Activated naive CD4-positive, alpha-beta T cell treated with anti-CD3 and anti-CD28 coated beads for 36 hours (primary cell): ENCODE results near the gene TSPAN9. TPM values are rescaled to one million over a fixed set of nuclear protein-coding genes. Genes with fewer than 3 reads are reported as not detected.

ENCODE experiments used
- CTCF ChIA-PET: fragments of 350-600 bp; sonication (Branson Sonifier 250); formaldehyde crosslinking; loops from one replicate; lab custom pipeline; 2021; ENCODE audit warnings: antibody characterized with exemption; lab: Charles Lee
- DNase-seq: peaks from one replicate; pipeline ENCODE4 v3.0.0-alpha.2; 2020
- H3K27ac Mint-ChIP-seq: one replicate; pipeline ENCODE4 v1.8.0; 2021; ENCODE audit warnings: mild to moderate bottlenecking, mixed read lengths
- H3K27me3 Mint-ChIP-seq: one replicate; pipeline ENCODE4 v1.8.0; 2021; ENCODE audit warnings: low read depth, mixed read lengths
- H3K36me3 Mint-ChIP-seq: one replicate; pipeline ENCODE4 v1.8.0; 2021; ENCODE audit warnings: low read depth, mixed read lengths
- H3K4me1 Mint-ChIP-seq: one replicate; pipeline ENCODE4 v1.8.0; 2021; ENCODE audit warnings: low read depth, mixed read lengths
- H3K4me3 Mint-ChIP-seq: one replicate; pipeline ENCODE4 v1.8.0; 2021; ENCODE audit warnings: mild to moderate bottlenecking, moderate library complexity, mixed read lengths
- H3K9me3 Mint-ChIP-seq: one replicate; pipeline ENCODE4 v1.8.0; 2021; ENCODE audit warnings: mixed read lengths
- intact Hi-C: fragments of 100-400 bp; cut with micrococcal nuclease; formaldehyde crosslinking; loops from one replicate; pipeline ENCODE4 v1.15.1; 2023
- total RNA-seq, 2 experiments: library from RNA; stranded (reverse); gene quantifications; one replicate each; pipeline ENCODE4 v1.2.3, GENCODE V29; 2021

Gene TSPAN9
- total RNA-seq, 2 experiments from 2014 or later = 0.72 to 0.91 TPM

- H3K27me3 Mint-ChIP-seq = no peaks in the 10 kb centered on the region
- no peak overlapping the region for H3K27ac Mint-ChIP-seq
- no peaks in the 10 kb centered on the region for H3K9me3 Mint-ChIP-seq
- H3K36me3 Mint-ChIP-seq = no peaks in the 10 kb centered on the region
- H3K4me3 Mint-ChIP-seq = no peak overlapping the region
- CTCF ChIA-PET = no interaction called here
- no peak for DNase-seq
- H3K4me1 Mint-ChIP-seq = no peaks in the 10 kb centered on the region
- intact Hi-C loops = no loop called here
Observed at GRCh38 chr12:3172124-3173007, 95.2 kb downstream of the TSPAN9 start.

- intact Hi-C loops = no loop called here
- CTCF ChIA-PET = no interaction called here
- Mint-ChIP-seq H3K4me3 (no peak overlapping the region), H3K27ac (no peak overlapping the region), H3K27me3 (peaks cover 7% of the 10 kb centered on the region), H3K9me3 (no peaks in the 10 kb centered on the region), H3K4me1 (no peaks in the 10 kb centered on the region), H3K36me3 (no peaks in the 10 kb centered on the region)
- no peak for DNase-seq
Observed at GRCh38 chr12:3173008-3173553, 95.9 kb downstream of the TSPAN9 start.

GRCh38 chr12:3173912-3174311 is 96.7 kb downstream of the TSPAN9 start:
- CTCF ChIA-PET = no interaction called here
- no peaks in the 10 kb centered on the region for H3K9me3 Mint-ChIP-seq
- no peaks in the 10 kb centered on the region for H3K36me3 Mint-ChIP-seq
- H3K4me3 Mint-ChIP-seq = no peak overlapping the region
- no peak overlapping the region for H3K27ac Mint-ChIP-seq
- no peaks in the 10 kb centered on the region for H3K4me1 Mint-ChIP-seq
- DNase-seq = no peak
- peaks cover 12% of the 10 kb centered on the region for H3K27me3 Mint-ChIP-seq
- intact Hi-C loops = no loop called here

GRCh38 chr12:3175238-3175637 is 98.1 kb downstream of the TSPAN9 start:
- no peak overlapping the region for H3K27ac Mint-ChIP-seq
- intact Hi-C loops = no loop called here
- H3K27me3 Mint-ChIP-seq = peaks cover 19% of the 10 kb centered on the region
- CTCF ChIA-PET = interaction anchor here (0.9 kb wide), 1 partner anchor 100 kb away, joined by 3 read pairs; no protein-coding TSS in a partner anchor
- no peaks in the 10 kb centered on the region for H3K4me1 Mint-ChIP-seq
- no peaks in the 10 kb centered on the region for H3K36me3 Mint-ChIP-seq
- H3K9me3 Mint-ChIP-seq = no peaks in the 10 kb centered on the region
- H3K4me3 Mint-ChIP-seq = no peak overlapping the region
- DNase-seq = no peak

GRCh38 chr12:3176754-3177153 is 99.6 kb downstream of the TSPAN9 start:
- DNase-seq = no peak
- CTCF ChIA-PET = no interaction called here
- Mint-ChIP-seq H3K27ac (no peak overlapping the region), H3K27me3 (peaks cover 21% of the 10 kb centered on the region), H3K4me3 (no peak overlapping the region), H3K36me3 (no peaks in the 10 kb centered on the region), H3K4me1 (no peaks in the 10 kb centered on the region), H3K9me3 (no peaks in the 10 kb centered on the region)
- intact Hi-C loops = no loop called here

- no peak overlapping the region for H3K4me3 Mint-ChIP-seq
- H3K9me3 Mint-ChIP-seq = no peaks in the 10 kb centered on the region
- no peaks in the 10 kb centered on the region for H3K4me1 Mint-ChIP-seq
- DNase-seq = no peak
- H3K36me3 Mint-ChIP-seq = no peaks in the 10 kb centered on the region
- CTCF ChIA-PET = interaction anchor here (1.5 kb wide), 1 partner anchor 97 kb away, joined by 5 read pairs; no protein-coding TSS in a partner anchor
- no peak overlapping the region for H3K27ac Mint-ChIP-seq
- intact Hi-C loops = no loop called here
- H3K27me3 Mint-ChIP-seq = peaks cover 21% of the 10 kb centered on the region
Observed at GRCh38 chr12:3177778-3178425, 100.7 kb downstream of the TSPAN9 start.

GRCh38 chr12:3178671-3179313 is 101.6 kb downstream of the TSPAN9 start:
- no peak for DNase-seq
- intact Hi-C loops = no loop called here
- no peaks in the 10 kb centered on the region for H3K36me3 Mint-ChIP-seq
- no peak overlapping the region for H3K27ac Mint-ChIP-seq
- H3K9me3 Mint-ChIP-seq = no peaks in the 10 kb centered on the region
- peaks cover 21% of the 10 kb centered on the region for H3K27me3 Mint-ChIP-seq
- CTCF ChIA-PET = interaction anchor here (1.5 kb wide), 1 partner anchor 96 kb away, joined by 5 read pairs; no protein-coding TSS in a partner anchor
- H3K4me3 Mint-ChIP-seq = no peak overlapping the region
- H3K4me1 Mint-ChIP-seq = no peaks in the 10 kb centered on the region

GRCh38 chr12:3179731-3180130 is 102.6 kb downstream of the TSPAN9 start:
- Mint-ChIP-seq H3K27me3 (peaks cover 21% of the 10 kb centered on the region), H3K4me1 (no peaks in the 10 kb centered on the region), H3K36me3 (no peaks in the 10 kb centered on the region), H3K4me3 (no peak overlapping the region), H3K9me3 (no peaks in the 10 kb centered on the region), H3K27ac (no peak overlapping the region)
- intact Hi-C loops = no loop called here
- no peak for DNase-seq
- CTCF ChIA-PET = no interaction called here

GRCh38 chr12:3182426-3182825 is 105.2 kb downstream of the TSPAN9 start:
- intact Hi-C loops = no loop called here
- DNase-seq = no peak
- CTCF ChIA-PET = interaction anchor here (1.6 kb wide), 1 partner anchor 21 kb away, joined by 4 read pairs; no protein-coding TSS in a partner anchor
- Mint-ChIP-seq H3K36me3 (no peaks in the 10 kb centered on the region), H3K4me3 (no peak overlapping the region), H3K9me3 (no peaks in the 10 kb centered on the region), H3K4me1 (peaks cover 7% of the 10 kb centered on the region), H3K27me3 (peaks cover 21% of the 10 kb centered on the region), H3K27ac (no peak overlapping the region)

GRCh38 chr12:3184485-3184884 is 107.3 kb downstream of the TSPAN9 start:
- no peak overlapping the region for H3K27ac Mint-ChIP-seq

GRCh38 chr12:3185260-3185870 is 108.2 kb downstream of the TSPAN9 start:
- H3K9me3 Mint-ChIP-seq = no peaks in the 10 kb centered on the region
- no peak for DNase-seq
- H3K4me3 Mint-ChIP-seq = no peak overlapping the region
- intact Hi-C loops = no loop called here
- H3K27me3 Mint-ChIP-seq = peaks cover 2% of the 10 kb centered on the region
- no peaks in the 10 kb centered on the region for H3K36me3 Mint-ChIP-seq
- peaks cover 7% of the 10 kb centered on the region for H3K4me1 Mint-ChIP-seq
- no peak overlapping the region for H3K27ac Mint-ChIP-seq
- CTCF ChIA-PET = interaction anchor here (1.0 to 1.2 kb wide), 2 partner anchors 9 to 112 kb away, joined by 3 to 5 read pairs; no protein-coding TSS in a partner anchor

More at GRCh38 chr12:3184485-3184884, 107.3 kb downstream of the TSPAN9 start:
- intact Hi-C loops = no loop called here
- Mint-ChIP-seq H3K27me3 (peaks cover 3% of the 10 kb centered on the region), H3K9me3 (no peaks in the 10 kb centered on the region), H3K4me3 (no peak overlapping the region), H3K36me3 (no peaks in the 10 kb centered on the region), H3K4me1 (peaks cover 7% of the 10 kb centered on the region)
- no peak for DNase-seq
- CTCF ChIA-PET = interaction anchor here (1.0 to 1.2 kb wide), 3 partner anchors 9 to 111 kb away, joined by 3 to 5 read pairs (median 4); no protein-coding TSS in a partner anchor
